ENCODE data around the gene ARID5B.

ARID5B gene

DNA sequence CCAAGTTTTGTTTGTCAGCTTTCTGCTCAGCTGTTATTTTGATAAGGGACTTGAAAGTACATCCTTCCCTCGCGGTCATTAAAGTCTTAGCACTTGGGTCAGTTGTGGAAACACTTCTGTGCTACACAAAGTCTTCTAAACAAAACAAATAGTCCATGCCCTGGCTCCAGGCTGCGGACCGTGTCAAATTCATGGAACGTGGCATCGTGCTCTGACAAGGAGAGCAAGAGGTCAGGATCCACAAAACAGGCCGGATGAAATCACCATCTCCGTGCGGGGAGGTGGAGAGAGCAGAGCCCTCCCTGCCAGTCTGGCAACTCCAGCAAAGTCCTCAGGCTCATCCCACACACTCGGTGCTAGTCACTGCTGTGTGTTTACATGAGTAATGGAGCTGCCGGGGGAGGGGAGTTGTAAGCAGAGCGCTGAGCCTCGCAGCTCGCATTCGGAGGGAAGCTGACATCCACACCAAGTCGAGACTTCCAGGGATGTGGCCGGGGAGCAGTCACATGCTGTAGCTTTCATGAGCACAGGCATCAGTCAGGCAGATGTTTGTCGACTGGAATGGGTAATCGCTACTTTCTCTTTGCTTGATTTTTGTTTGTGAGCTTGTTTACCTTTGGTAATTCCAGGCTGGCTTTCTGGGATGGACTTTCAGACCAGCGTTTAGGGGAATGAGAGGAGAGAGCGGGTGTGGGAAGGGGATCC lies 147.6 kb downstream of the ARID5B start:
- Histone ChIP-seq H3K4me1 (peaks cover 74% of the 10 kb centered on the region), H3K36me3 (replicated peaks) (peaks cover 9% of the 10 kb centered on the region), H3K27me3 (ENCODE audit: low read depth) (no peaks in the 10 kb centered on the region), H3K4me3 (peak overlapping the region; percentile 2; the same call in 1 of the 2 replicates), H3K9me3 (no peaks in the 10 kb centered on the region)
- DNase-seq (ENCODE audit: low spot score in 2 of 2), result peak; percentile 69 to 81
- in situ Hi-C loops (cut with MboI; ENCODE audit: low sequenced_read_pairs), result no loop called here

DNA sequence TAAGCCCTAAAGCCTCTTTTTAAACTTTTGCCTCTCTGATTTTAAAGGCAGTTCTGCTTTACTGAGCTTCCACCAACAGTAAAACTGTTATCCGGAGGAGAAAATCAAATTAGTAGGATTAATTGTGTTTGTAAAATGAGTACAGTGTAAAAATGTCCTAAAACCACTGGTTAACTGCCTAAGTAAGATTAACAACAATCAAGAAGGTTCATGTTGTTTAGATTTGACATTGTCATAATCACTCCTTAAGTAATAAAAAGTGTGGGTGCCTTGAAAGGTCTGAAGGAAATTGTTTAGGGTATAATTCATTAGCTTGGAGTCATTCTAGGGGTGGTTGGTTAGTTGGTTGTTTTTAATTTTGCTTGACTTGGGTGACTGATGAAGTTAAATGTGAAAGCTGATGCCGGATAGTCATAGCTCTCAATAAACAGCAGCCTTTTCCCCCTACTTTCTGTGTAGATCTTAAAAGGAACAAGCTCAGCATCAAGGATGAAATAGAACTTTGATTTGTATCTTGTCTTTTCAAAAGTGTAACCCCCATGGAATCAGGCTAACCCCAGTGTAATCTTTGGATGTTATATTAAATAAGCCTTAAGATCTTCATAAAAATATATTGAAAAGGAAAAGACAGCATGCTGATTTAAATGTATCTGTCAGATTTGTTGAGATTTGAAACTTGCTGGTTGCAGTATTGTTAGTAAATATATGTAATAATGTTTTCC lies 148.3 kb downstream of the ARID5B start:
- peaks cover 68% of the 10 kb centered on the region for H3K4me1 ChIP-seq

GRCh38 chr10:62050346-62050892 lies 148.9 kb downstream of the ARID5B start:
- no peak for DNase-seq (ENCODE audit: low spot score in 2 of 2)
- in situ Hi-C loops (cut with MboI; ENCODE audit: low sequenced_read_pairs), result no loop called here
- peaks cover 9% of the 10 kb centered on the region for H3K36me3 ChIP-seq (replicated peaks)
- H3K27me3 ChIP-seq (ENCODE audit: low read depth), result no peaks in the 10 kb centered on the region
- H3K4me1 ChIP-seq, result peaks cover 62% of the 10 kb centered on the region
- no peak overlapping the region for H3K4me3 ChIP-seq
- H3K9me3 ChIP-seq, result no peaks in the 10 kb centered on the region

More for the DNA sequence above, 148.3 kb downstream of the ARID5B start:
- no peak for DNase-seq (ENCODE audit: low spot score in 2 of 2)
- no peaks in the 10 kb centered on the region for H3K9me3 ChIP-seq
- H3K36me3 ChIP-seq (replicated peaks), result peaks cover 9% of the 10 kb centered on the region
- in situ Hi-C loops (cut with MboI; ENCODE audit: low sequenced_read_pairs), result no loop called here
- no peaks in the 10 kb centered on the region for H3K27me3 ChIP-seq (ENCODE audit: low read depth)
- peak overlapping the region; percentile 2; the same call in 1 of the 2 replicates for H3K4me3 ChIP-seq

DNA sequence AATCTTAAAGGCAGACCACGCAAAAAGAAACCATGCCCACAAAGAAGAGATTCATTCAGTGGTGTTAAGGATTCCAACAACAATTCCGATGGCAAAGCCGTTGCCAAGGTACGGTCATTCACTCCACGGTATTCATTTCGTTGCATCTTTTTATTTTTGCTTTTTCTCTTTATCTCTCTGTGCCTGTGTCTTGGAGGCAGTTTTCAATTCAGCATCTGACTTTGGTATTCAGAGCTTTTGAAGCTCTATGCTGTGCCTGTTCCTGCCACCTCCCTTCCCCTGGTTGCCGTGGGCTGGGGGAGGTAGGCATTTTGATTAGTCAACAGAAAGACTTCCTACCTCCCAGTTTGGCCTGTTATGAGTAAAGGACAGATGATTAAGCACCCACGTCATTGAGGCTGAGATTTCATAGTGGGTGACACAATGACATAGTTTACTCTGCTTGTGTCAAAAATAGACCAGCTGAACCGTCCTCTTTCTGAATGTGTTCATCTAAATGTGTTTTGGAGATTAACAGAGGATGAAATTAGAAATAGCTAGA lies 149.5 kb downstream of the ARID5B start:
- H3K9me3 ChIP-seq, result no peaks in the 10 kb centered on the region
- peaks cover 9% of the 10 kb centered on the region for H3K36me3 ChIP-seq (replicated peaks)
- no peak overlapping the region for H3K4me3 ChIP-seq
- H3K27me3 ChIP-seq (ENCODE audit: low read depth), result no peaks in the 10 kb centered on the region
- in situ Hi-C loops (cut with MboI; ENCODE audit: low sequenced_read_pairs), result no loop called here
- peak; percentile 16 to 35 for DNase-seq (ENCODE audit: low spot score in 2 of 2)
- H3K4me1 ChIP-seq, result peaks cover 56% of the 10 kb centered on the region

DNA sequence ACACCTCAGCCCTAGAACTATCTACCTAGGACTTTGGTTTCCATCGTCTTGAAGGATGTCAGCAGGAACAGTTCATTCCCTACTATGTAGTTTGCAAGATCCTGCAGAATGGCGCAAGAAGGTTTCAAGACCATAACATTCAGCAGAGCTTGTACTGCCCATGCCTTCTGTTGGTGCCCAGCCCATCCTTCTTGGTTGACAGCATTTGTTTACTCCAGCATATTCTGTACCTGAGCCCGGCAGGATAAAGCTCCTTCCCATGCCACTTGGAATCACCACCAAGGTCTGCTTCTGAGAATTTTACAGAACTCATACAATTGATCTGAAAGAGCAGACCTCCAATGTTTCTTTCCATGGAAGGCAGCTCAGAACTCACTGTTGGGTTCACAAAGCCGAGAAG lies 150.8 kb downstream of the ARID5B start:
- Histone ChIP-seq H3K36me3 (replicated peaks) (peaks cover 9% of the 10 kb centered on the region), H3K9me3 (no peaks in the 10 kb centered on the region), H3K27me3 (ENCODE audit: low read depth) (no peaks in the 10 kb centered on the region), H3K4me3 (no peak overlapping the region), H3K4me1 (peaks cover 47% of the 10 kb centered on the region)
- DNase-seq (ENCODE audit: low spot score in 2 of 2), result no peak
- in situ Hi-C loops (cut with MboI; ENCODE audit: low sequenced_read_pairs), result no loop called here

- no peaks in the 10 kb centered on the region for H3K27me3 ChIP-seq (ENCODE audit: low read depth)
- no peak for DNase-seq (ENCODE audit: low spot score in 2 of 2)
- peaks cover 16% of the 10 kb centered on the region for H3K36me3 ChIP-seq (replicated peaks)
- H3K4me3 ChIP-seq, result no peak overlapping the region
- H3K9me3 ChIP-seq, result no peaks in the 10 kb centered on the region
- peaks cover 36% of the 10 kb centered on the region for H3K4me1 ChIP-seq
- in situ Hi-C loops (cut with MboI; ENCODE audit: low sequenced_read_pairs), result no loop called here
Observed at GRCh38 chr10:62053860-62054259, 152.4 kb downstream of the ARID5B start.

DNA sequence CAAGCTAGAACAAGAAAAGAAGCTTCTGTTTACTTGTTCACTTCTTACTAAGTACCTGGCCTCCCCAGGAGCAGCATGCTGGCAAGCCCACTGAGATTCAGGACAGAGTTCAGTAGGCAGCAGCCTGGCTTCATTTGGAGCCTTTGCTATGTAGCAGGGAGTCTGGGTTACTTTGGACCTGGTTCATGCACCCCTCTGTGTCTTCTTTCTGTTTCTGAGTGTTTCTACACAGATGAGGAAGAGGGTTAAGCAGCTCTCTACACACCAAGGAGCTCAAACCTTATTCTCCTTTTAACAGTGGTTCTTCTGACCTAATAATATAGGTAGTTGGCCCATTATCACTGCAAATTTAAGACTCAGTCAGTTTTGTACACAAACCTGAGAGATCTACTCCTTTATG lies 152.9 kb downstream of the ARID5B start:
- Histone ChIP-seq H3K4me1 (peaks cover 36% of the 10 kb centered on the region), H3K9me3 (no peaks in the 10 kb centered on the region), H3K27me3 (ENCODE audit: low read depth) (no peaks in the 10 kb centered on the region), H3K36me3 (replicated peaks) (peaks cover 19% of the 10 kb centered on the region), H3K4me3 (no peak overlapping the region)
- in situ Hi-C loops (cut with MboI; ENCODE audit: low sequenced_read_pairs), result no loop called here
- DNase-seq (ENCODE audit: low spot score in 2 of 2), result no peak

DNA sequence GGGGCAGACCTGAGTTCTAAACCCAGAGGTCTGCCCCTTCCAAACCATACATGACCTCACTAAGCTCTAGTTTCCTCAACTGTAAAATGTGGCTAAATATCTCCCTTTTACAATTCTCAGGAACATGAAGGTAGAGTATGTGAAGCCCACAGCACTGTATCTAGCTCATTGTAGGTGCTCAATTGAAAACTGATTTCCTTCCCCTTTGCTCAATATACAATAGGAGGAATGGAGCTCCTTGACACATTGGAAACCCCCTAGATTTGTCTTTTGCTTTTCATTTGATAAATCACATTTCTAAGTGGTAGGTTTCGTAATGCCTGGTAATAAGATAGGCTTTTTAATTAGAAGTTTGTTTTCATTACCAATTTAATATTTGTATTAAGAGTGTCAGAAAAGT lies 153.3 kb downstream of the ARID5B start:
- Histone ChIP-seq H3K4me3 (no peak overlapping the region), H3K27me3 (ENCODE audit: low read depth) (no peaks in the 10 kb centered on the region), H3K4me1 (peaks cover 33% of the 10 kb centered on the region), H3K36me3 (replicated peaks) (peaks cover 23% of the 10 kb centered on the region), H3K9me3 (no peaks in the 10 kb centered on the region)
- no peak for DNase-seq (ENCODE audit: low spot score in 2 of 2)
- in situ Hi-C loops (cut with MboI; ENCODE audit: low sequenced_read_pairs), result no loop called here

GRCh38 chr10:62056219-62056618 lies 154.7 kb downstream of the ARID5B start:
- Histone ChIP-seq H3K9me3 (no peaks in the 10 kb centered on the region), H3K27me3 (ENCODE audit: low read depth) (no peaks in the 10 kb centered on the region), H3K4me3 (no peak overlapping the region), H3K4me1 (peaks cover 19% of the 10 kb centered on the region), H3K36me3 (replicated peaks) (peaks cover 27% of the 10 kb centered on the region)
- in situ Hi-C loops (cut with MboI; ENCODE audit: low sequenced_read_pairs), result no loop called here
- DNase-seq (ENCODE audit: low spot score in 2 of 2), result no peak

- Histone ChIP-seq H3K36me3 (replicated peaks) (peaks cover 27% of the 10 kb centered on the region), H3K9me3 (no peaks in the 10 kb centered on the region), H3K4me1 (peaks cover 15% of the 10 kb centered on the region), H3K4me3 (no peak overlapping the region), H3K27me3 (ENCODE audit: low read depth) (no peaks in the 10 kb centered on the region)
- no peak for DNase-seq (ENCODE audit: low spot score in 2 of 2)
- in situ Hi-C loops (cut with MboI; ENCODE audit: low sequenced_read_pairs), result no loop called here
Observed at GRCh38 chr10:62056698-62057097, 155.2 kb downstream of the ARID5B start.

DNA sequence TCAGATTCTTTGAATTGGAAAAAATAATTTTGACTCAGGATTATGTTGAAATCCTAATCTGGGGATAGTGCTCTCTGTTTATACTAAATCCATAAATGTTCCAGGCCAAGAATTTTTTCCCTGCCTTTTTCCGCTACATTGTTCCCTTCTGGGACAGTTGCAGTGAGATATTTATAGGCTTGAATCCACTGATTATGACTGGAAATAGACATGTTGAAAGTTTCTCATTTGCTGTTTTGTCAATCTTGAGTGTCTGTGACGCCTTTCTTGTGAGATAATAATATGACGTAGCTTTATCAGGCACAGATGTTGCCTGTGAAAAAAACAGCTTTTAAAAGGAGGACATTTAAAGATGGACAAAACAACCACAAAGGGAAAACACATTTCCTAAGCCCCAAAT lies 155.9 kb downstream of the ARID5B start:
- Histone ChIP-seq H3K36me3 (replicated peaks) (peaks cover 22% of the 10 kb centered on the region), H3K9me3 (no peaks in the 10 kb centered on the region), H3K4me3 (no peak overlapping the region), H3K4me1 (peaks cover 15% of the 10 kb centered on the region), H3K27me3 (ENCODE audit: low read depth) (no peaks in the 10 kb centered on the region)
- in situ Hi-C loops (cut with MboI; ENCODE audit: low sequenced_read_pairs), result no loop called here
- DNase-seq (ENCODE audit: low spot score in 2 of 2), result no peak

- H3K36me3 ChIP-seq (replicated peaks), result peaks cover 21% of the 10 kb centered on the region
- peaks cover 15% of the 10 kb centered on the region for H3K4me1 ChIP-seq
- in situ Hi-C loops (cut with MboI; ENCODE audit: low sequenced_read_pairs), result no loop called here
- no peak overlapping the region for H3K4me3 ChIP-seq
- no peaks in the 10 kb centered on the region for H3K27me3 ChIP-seq (ENCODE audit: low read depth)
- DNase-seq (ENCODE audit: low spot score in 2 of 2), result no peak
- H3K9me3 ChIP-seq, result no peaks in the 10 kb centered on the region
Observed at GRCh38 chr10:62057850-62058249, 156.4 kb downstream of the ARID5B start.

GRCh38 chr10:62058476-62058875 lies 157.0 kb downstream of the ARID5B start:
- Histone ChIP-seq H3K4me3 (no peak overlapping the region), H3K36me3 (replicated peaks) (peaks cover 21% of the 10 kb centered on the region), H3K9me3 (no peaks in the 10 kb centered on the region), H3K27me3 (ENCODE audit: low read depth) (no peaks in the 10 kb centered on the region), H3K4me1 (peaks cover 15% of the 10 kb centered on the region)
- in situ Hi-C loops (cut with MboI; ENCODE audit: low sequenced_read_pairs), result no loop called here
- DNase-seq (ENCODE audit: low spot score in 2 of 2), result no peak

- H3K4me1 ChIP-seq, result peaks cover 15% of the 10 kb centered on the region
- H3K36me3 ChIP-seq (replicated peaks), result peaks cover 18% of the 10 kb centered on the region
- no peaks in the 10 kb centered on the region for H3K27me3 ChIP-seq (ENCODE audit: low read depth)
- no peaks in the 10 kb centered on the region for H3K9me3 ChIP-seq
- in situ Hi-C loops (cut with MboI; ENCODE audit: low sequenced_read_pairs), result no loop called here
- H3K4me3 ChIP-seq, result no peak overlapping the region
- DNase-seq (ENCODE audit: low spot score in 2 of 2), result peak in 1 of 2 experiments; percentile 31
Observed at GRCh38 chr10:62058896-62059216, 157.4 kb downstream of the ARID5B start.
